HCT116 (cell line): ENCODE results near the gene BARX1. TPM values are rescaled to one million over a fixed set of nuclear protein-coding genes. Genes with fewer than 3 reads are reported as not detected.
A peak's percentile ranks its signal among the peaks of the same experiment; 100 is the strongest.

ENCODE experiments used
- ATAC-seq: fragments of 200-7000 bp; cut with Tn5 transposase; 2 replicates; pipeline ENCODE4 v1.9.1; 2020; ENCODE audit warnings: mild to moderate bottlenecking, moderate library complexity
- BruUV-seq: library from RNA; stranded (reverse); fragments of 400-500 nt; replicated peaks from 2 replicates; lab custom pipeline; 2021; lab: Mats Ljungman, UMichigan
- CTCF ChIA-PET: fragments of 300-600 bp; sonication (Branson Sonifier 250); formaldehyde crosslinking; loops from one replicate; lab custom pipeline; 2021; ENCODE audit warnings: antibody characterized with exemption; lab: Charles Lee
- POLR2A ChIA-PET: fragments of 300-600, 350-600 bp; sonication (Branson Sonifier 250); formaldehyde crosslinking; loops from one replicate; lab custom pipeline; 2021; ENCODE audit warnings: antibody characterized with exemption; lab: Charles Lee
- RAD21 ChIA-PET, 2 experiments: fragments of 300-600 bp; sonication (Branson Sonifier 250); formaldehyde crosslinking; loops; one replicate each; lab custom pipeline; 2023; ENCODE audit warnings: low total read pairs in 2 of 2; ENCODE audit not compliant: uncharacterized antibody in 2 of 2, unreplicated experiment in 2 of 2, low non-redundant PET in 1 of 2; lab: Charles Lee
- DNase-seq: peaks from one replicate; pipeline ENCODE4 v3.0.0-alpha.2; 2010; ENCODE audit warnings: low read depth, low spot score
- H2AFZ ChIP-seq: fragments of 200-600 bp; shearing (Covaris generic), sonication (generic); 2 replicates; pipeline ENCODE4 v1.6.1; 2017; ENCODE audit warnings: low read depth, mixed run types, mixed read lengths, antibody characterized with exemption, low read length; ENCODE audit not compliant: poor library complexity, severe bottlenecking
- H3K27ac ChIP-seq: 2 replicates; pipeline ENCODE4 v1.5.1; 2012; ENCODE audit warnings: low read depth, low read length
- H3K27me3 ChIP-seq: fragments of 200-600 bp; sonication (generic); 2 replicates; pipeline ENCODE4 v1.6.1; 2016; ENCODE audit warnings: mixed run types, low read length, mixed read lengths; ENCODE audit not compliant: insufficient read depth
- H3K36me3 ChIP-seq, 2 experiments: fragments of 200-500 bp in 1 of 2; fragments of 200-600 bp in 1 of 2; sonication (Bioruptor generic) in 1 of 2; sonication (generic) in 1 of 2; 2 replicates each; pipeline versions ENCODE4 v1.5.1 to v1.6.1; 2014 to 2016; ENCODE audit warnings: low read length in 2 of 2, inconsistent platforms in 1 of 2, mixed read lengths in 1 of 2, mixed run types in 1 of 2; ENCODE audit not compliant: insufficient read depth in 2 of 2, control insufficient read depth in 1 of 2
- H3K4me1 ChIP-seq, 2 experiments: fragments of 200-600 bp in 1 of 2; sonication (generic) in 1 of 2; 2 replicates each; pipeline versions ENCODE4 v1.5.1 to v1.6.1; 2012 to 2017; ENCODE audit warnings: low read length in 2 of 2, inconsistent platforms in 1 of 2, mild to moderate bottlenecking in 1 of 2, mixed read lengths in 1 of 2, mixed run types in 1 of 2, moderate library complexity in 1 of 2; ENCODE audit not compliant: insufficient read depth in 2 of 2, control insufficient read depth in 1 of 2
- H3K4me2 ChIP-seq: fragments of 200-600 bp; sonication (generic); 2 replicates; pipeline ENCODE4 v1.6.1; 2017; ENCODE audit warnings: mixed run types, low read length, mixed read lengths
- H3K4me3 ChIP-seq, 2 experiments: fragments of 200-600 bp in 1 of 2; sonication (generic) in 1 of 2; replicated peaks in 1 of 2; 2 replicates each; pipeline ENCODE4 v1.5.1; 2011 to 2016; ENCODE audit warnings: low read length in 2 of 2, control low read depth in 1 of 2, low read depth in 1 of 2, mild to moderate bottlenecking in 1 of 2, mixed read lengths in 1 of 2, mixed run types in 1 of 2
- H3K79me2 ChIP-seq: fragments of 200-600 bp; sonication (generic); 2 replicates; pipeline ENCODE4 v1.6.1; 2017; ENCODE audit warnings: mild to moderate bottlenecking, mixed run types, low read length, moderate library complexity, mixed read lengths; ENCODE audit not compliant: insufficient read depth
- H3K9ac ChIP-seq: fragments of 200-600 bp; sonication (generic); 2 replicates; pipeline ENCODE4 v1.6.1; 2016; ENCODE audit warnings: low read length, mixed read lengths
- H3K9me2 ChIP-seq: fragments of 200-600 bp; sonication (generic), shearing (Covaris generic); 2 replicates; pipeline ENCODE4 v1.6.1; 2017; ENCODE audit warnings: mixed run types, mild to moderate bottlenecking, moderate library complexity; ENCODE audit not compliant: insufficient read depth
- H3K9me3 ChIP-seq, 2 experiments: fragments of 200-500 bp in 1 of 2; fragments of 200-600 bp in 1 of 2; sonication (Bioruptor generic) in 1 of 2; sonication (generic) in 1 of 2; 2 replicates each; pipeline ENCODE4 v1.6.1; 2014 to 2017; ENCODE audit warnings: low read length in 2 of 2, mixed read lengths in 2 of 2, inconsistent platforms in 1 of 2, low read depth in 1 of 2, mild to moderate bottlenecking in 1 of 2, mixed run types in 1 of 2, moderate library complexity in 1 of 2; ENCODE audit not compliant: control insufficient read depth in 1 of 2, insufficient read depth in 1 of 2
- H4K20me1 ChIP-seq: fragments of 200-600 bp; sonication (generic), shearing (Covaris generic); 2 replicates; pipeline ENCODE4 v1.6.1; 2017; ENCODE audit warnings: mixed run types, mild to moderate bottlenecking, moderate library complexity; ENCODE audit not compliant: insufficient read depth
- ATF3 ChIP-seq: IDR thresholded peaks from 2 replicates; pipeline ENCODE4 v1.6.1; 2012
- CBX3 ChIP-seq: IDR thresholded peaks from 2 replicates; pipeline ENCODE4 v1.6.1; 2012; ENCODE audit warnings: low read depth
- CEBPB ChIP-seq: IDR thresholded peaks from 2 replicates; pipeline ENCODE4 v1.6.1; 2012; ENCODE audit warnings: low read depth
- CTCF ChIP-seq, 3 experiments: fragments of 200-600 bp in 1 of 3; sonication (generic) in 1 of 3; IDR thresholded peaks in 2 of 3; conservative IDR thresholded peaks in 1 of 3; 2 replicates each; pipeline ENCODE4 v1.5.1; 2012 to 2017; ENCODE audit warnings: low read depth in 2 of 3, low read length in 2 of 3, antibody characterized with exemption in 1 of 3, borderline replicate concordance in 1 of 3, control low read depth in 1 of 3, mild to moderate bottlenecking in 1 of 3, mixed read lengths in 1 of 3, mixed run types in 1 of 3, moderate library complexity in 1 of 3; ENCODE audit not compliant: insufficient read depth in 1 of 3
- EGR1 ChIP-seq: IDR thresholded peaks from 2 replicates; pipeline ENCODE4 v1.6.1; 2012; ENCODE audit warnings: low read depth
- ELF1 ChIP-seq: IDR thresholded peaks from 2 replicates; pipeline ENCODE4 v1.6.1; 2012; ENCODE audit warnings: low read depth, borderline replicate concordance
- EZH2 ChIP-seq: fragments of 200-600 bp; sonication (generic); IDR thresholded peaks from 2 replicates; pipeline ENCODE4 v1.6.1; 2017; ENCODE audit warnings: antibody characterized with exemption, mixed run types
- FOSL1 ChIP-seq: IDR thresholded peaks from 2 replicates; pipeline ENCODE4 v1.6.1; 2012; ENCODE audit warnings: low read depth
- MAX ChIP-seq: IDR thresholded peaks from 2 replicates; pipeline ENCODE4 v1.6.1; 2012
- POLR2A ChIP-seq: IDR thresholded peaks from 2 replicates; pipeline ENCODE4 v1.7.0; 2011; ENCODE audit warnings: borderline replicate concordance; ENCODE audit not compliant: insufficient read depth, insufficient read length; ENCODE audit errors: extremely low read depth
- POLR2AphosphoS5 ChIP-seq: IDR thresholded peaks from 2 replicates; pipeline ENCODE4 v1.6.1; 2011; ENCODE audit warnings: mild to moderate bottlenecking, low read depth, low read length, moderate library complexity
- SIN3A ChIP-seq: IDR thresholded peaks from 2 replicates; pipeline ENCODE4 v1.6.1; 2012; ENCODE audit warnings: low read depth
- SP1 ChIP-seq: IDR thresholded peaks from 2 replicates; pipeline ENCODE4 v1.6.1; 2012; ENCODE audit warnings: low read depth
- SRF ChIP-seq: IDR thresholded peaks from 2 replicates; pipeline ENCODE4 v1.6.1; 2012; ENCODE audit warnings: low read depth
- TCF7L2 ChIP-seq: IDR thresholded peaks from 2 replicates; pipeline ENCODE4 v1.7.0; 2011; ENCODE audit warnings: borderline replicate concordance, inconsistent platforms; ENCODE audit not compliant: insufficient read depth, insufficient read length; ENCODE audit errors: extremely low read depth
- ZBTB33 ChIP-seq: IDR thresholded peaks from 2 replicates; pipeline ENCODE4 v1.6.1; 2011; ENCODE audit warnings: mild to moderate bottlenecking, low read length, moderate library complexity; ENCODE audit not compliant: insufficient replicate concordance; ENCODE audit errors: extremely low read depth
- ZFX ChIP-seq: fragments of 450-650 bp; IDR thresholded peaks from 2 replicates; pipeline ENCODE4 v1.6.1; 2017
- ZNF274 ChIP-seq: fragments of 200-500 bp; sonication (Bioruptor generic); IDR thresholded peaks from 2 replicates; pipeline ENCODE4 v1.6.1; 2014; ENCODE audit warnings: mild to moderate bottlenecking, low read depth, low read length, inconsistent platforms
- intact Hi-C: fragments of 100-400 bp; cut with micrococcal nuclease; formaldehyde crosslinking; loops from 2 replicates; pipeline ENCODE4 v1.10.0; 2022
- total RNA-seq: library from RNA; stranded (reverse); gene quantifications from one replicate; pipeline ENCODE4 v1.2.1, GENCODE V29; 2021; ENCODE audit not compliant: unreplicated experiment

Gene BARX1
- total RNA-seq, 1 experiment from 2014 or later = not detected

- H2AFZ ChIP-seq = peak overlapping the region; percentile 91
- H3K4me2 ChIP-seq = peak overlapping the region; percentile 52
- H3K27ac ChIP-seq = no peak overlapping the region
- H4K20me1 ChIP-seq = no peaks in the 10 kb centered on the region
- H3K36me3 ChIP-seq = no peaks in the 10 kb centered on the region
- no peak overlapping the region for H3K9ac ChIP-seq
- no peaks in the 10 kb centered on the region for H3K9me3 ChIP-seq
- peak; percentile 90 for ATAC-seq
- H3K27me3 ChIP-seq = no peaks in the 10 kb centered on the region
- ChIA-PET POLR2A (no interaction called here), RAD21 (interaction anchor here (1.0 to 1.5 kb wide), 3 partner anchors 135 to 148 kb away, joined by 3 to 5 read pairs (median 3); no protein-coding TSS in a partner anchor), CTCF (interaction anchor here (0.7 to 2.2 kb wide), 9 partner anchors 13 to 281 kb away, joined by 3 to 18 read pairs (median 4); no protein-coding TSS in a partner anchor)
- H3K4me1 ChIP-seq = peaks cover 0 to 6% of the 10 kb centered on the region in 2 experiments; a peak in 1 of 4 replicates
- intact Hi-C loops = loop anchor here (1.0 to 2.0 kb wide), 3 partner anchors 136 to 280 kb away; no protein-coding TSS in a partner anchor
- H3K79me2 ChIP-seq = no peaks in the 10 kb centered on the region
- H3K4me3 ChIP-seq = no peak overlapping the region
- no peaks in the 10 kb centered on the region for H3K9me2 ChIP-seq
- no TSS peak for BruUV-seq
- DNase-seq = peak; percentile 70
- no peak for TF ChIP-seq SIN3A
- TF ChIP-seq POLR2AphosphoS5 = no peak
- no peak for TF ChIP-seq ELF1
- no peak for TF ChIP-seq SP1
- TF ChIP-seq CBX3 = peak; percentile 38; the same call in 1 of the 2 replicates
- no peak for TF ChIP-seq ZBTB33
- no peak for TF ChIP-seq MAX
- TF ChIP-seq FOSL1 = no peak
- TF ChIP-seq EZH2 = no peak
- peak; percentile 86 for TF ChIP-seq EGR1
- no peak for TF ChIP-seq POLR2A
- TF ChIP-seq SRF = no peak
- peak; percentile 68 to 90 (median 89) for TF ChIP-seq CTCF (IDR thresholded peaks at IDR 0.05 in 2 of 3, conservative IDR thresholded peaks at IDR 0.05 in 1 of 3; ENCODE audit: borderline replicate concordance in 1 of 3, insufficient read depth in 1 of 3, low read depth in 2 of 3, low read length in 2 of 3)
- no peak for TF ChIP-seq ZFX
- no peak for TF ChIP-seq ZNF274
- TF ChIP-seq ATF3 = no peak
- no peak for TF ChIP-seq CEBPB
- TF ChIP-seq TCF7L2 = no peak
Observed at GRCh38 chr9:93962561-93963440, 7.6 kb upstream of the BARX1 start.
